HG02943 (cell line): ENCODE results near the gene C22orf39.

Experiments used
- ATAC-seq: cut with Tn5 transposase; IDR thresholded peaks from one replicate; pipeline ENCODE4 v1.9.1; 2021; ENCODE audit warnings: mild to moderate bottlenecking, low read depth, moderate library complexity; ENCODE audit not compliant: unreplicated experiment

C22orf39 gene

GRCh38 chr22:19434401-19434800 lies 13.1 kb downstream of the C22orf39 start:
- no peak for ATAC-seq

GRCh38 chr22:19432133-19432851 lies 15.2 kb downstream of the C22orf39 start, which contains the start of gene MRPL40:
Gene MRPL40, plus strand, starts transcription at chr22:19432545. Its CDS starts 10 bp downstream, at chr22:19432555.
- ATAC-seq: peak; percentile 74

- ATAC-seq: peak; percentile 47
Observed at GRCh38 chr22:19431649-19432132, 15.8 kb downstream of the C22orf39 start, which contains the start of gene HIRA. Gene HIRA, minus strand, starts transcription at chr22:19431733. Its CDS starts 257 bp downstream, at chr22:19431476.

GRCh38 chr22:19430890-19431541 lies 16.5 kb downstream of the C22orf39 start:
- ATAC-seq: no peak

DNA sequence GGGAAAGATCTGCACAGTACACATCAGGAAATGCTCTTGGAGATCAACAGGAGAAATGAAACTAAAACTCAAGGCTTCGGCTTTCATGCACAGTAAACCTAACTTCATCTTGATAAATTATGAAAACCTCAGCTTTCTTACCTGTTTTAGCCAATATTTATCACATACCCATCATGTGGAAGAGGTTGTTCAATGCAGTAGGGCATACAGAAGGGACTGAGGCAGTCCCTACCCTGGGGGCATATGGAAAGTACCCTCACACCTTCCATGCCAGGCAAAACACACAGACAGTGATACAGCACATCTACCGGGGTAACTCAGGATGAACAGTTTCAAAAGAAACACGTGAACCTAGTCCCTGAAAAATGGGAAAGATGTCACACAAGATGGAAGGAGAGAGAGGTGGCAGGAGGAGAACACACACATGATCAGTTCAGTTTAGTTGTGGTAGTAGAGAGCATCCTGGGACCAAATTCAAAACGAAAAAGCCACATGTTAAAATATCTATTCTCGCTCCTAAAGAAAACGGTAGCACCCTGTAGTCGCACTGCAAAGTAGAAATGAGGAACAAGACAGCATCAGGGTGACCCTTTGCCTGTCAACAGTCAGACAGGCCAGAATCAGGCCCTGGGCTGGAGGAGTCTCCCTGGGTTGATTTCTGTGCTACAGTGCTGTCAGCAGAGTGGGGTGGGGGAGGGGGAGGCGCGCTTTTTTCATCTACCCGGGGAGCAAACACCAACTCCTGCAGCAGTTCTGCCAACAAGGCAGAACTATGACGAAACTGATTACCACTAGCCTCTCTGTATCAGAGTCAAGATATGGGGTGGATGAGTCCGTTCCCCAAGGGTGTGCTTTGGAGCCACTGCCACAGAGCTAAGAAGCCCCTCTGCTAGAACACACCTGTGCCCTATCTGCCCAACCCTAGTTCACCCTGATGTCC lies 17.3 kb downstream of the C22orf39 start:
- no peak for ATAC-seq

DNA sequence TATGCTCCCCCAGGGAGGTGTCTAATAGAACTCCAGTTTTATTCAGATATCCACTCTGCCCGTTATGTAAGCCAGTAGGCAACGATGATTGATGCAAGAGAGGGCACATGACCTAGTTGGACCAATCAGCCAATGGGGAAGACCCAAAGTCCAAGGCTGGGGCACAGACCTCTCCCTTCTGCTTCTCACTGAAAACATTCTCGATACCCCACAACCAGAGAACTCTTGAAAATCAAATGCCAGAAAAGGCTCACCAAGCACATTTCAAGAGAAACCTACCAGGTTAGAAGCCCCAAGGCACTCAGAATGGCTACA lies 23.4 kb downstream of the C22orf39 start:
- ATAC-seq: no peak

DNA sequence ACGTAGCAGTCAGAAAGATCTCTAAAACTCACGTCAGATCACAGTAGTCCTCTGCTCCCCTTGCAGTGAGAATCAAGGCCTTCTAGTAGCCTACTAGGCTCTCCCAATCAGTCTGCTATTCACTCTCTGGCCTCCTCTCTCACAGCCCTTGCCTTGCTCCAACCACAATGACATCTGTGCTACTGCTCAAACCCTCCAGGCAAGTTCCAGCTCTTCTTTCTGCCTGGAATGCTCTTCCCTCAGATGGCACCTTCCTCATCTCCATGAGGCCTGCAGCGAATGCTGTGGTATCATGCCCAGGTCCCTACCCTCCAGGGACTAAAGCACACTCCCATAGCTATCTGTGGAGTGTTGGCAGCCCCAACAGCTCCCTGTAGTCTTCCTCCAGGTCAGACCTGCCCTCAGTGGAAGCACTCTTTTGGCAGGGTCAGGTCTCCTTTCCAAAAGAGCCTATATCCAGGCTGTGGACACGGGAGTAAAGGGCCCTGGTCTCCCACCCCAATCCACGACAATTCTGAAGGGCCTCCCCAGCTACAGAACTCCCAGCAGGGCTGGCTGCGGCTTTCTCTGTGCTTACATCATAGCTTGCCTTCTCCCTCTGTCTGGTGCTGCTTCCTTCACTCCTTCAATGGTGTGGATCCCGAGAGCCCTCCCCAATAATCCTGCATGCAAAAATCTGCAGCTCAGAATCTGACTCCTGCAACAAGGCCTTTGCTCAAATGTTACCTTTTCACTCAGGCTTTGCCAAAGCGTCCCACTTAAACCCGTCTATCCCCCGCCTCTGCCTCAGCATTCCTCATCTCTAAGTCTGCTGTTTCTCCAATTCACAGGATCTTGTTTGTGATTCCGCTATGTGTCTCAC lies 24.8 kb downstream of the C22orf39 start:
- no peak for ATAC-seq

DNA sequence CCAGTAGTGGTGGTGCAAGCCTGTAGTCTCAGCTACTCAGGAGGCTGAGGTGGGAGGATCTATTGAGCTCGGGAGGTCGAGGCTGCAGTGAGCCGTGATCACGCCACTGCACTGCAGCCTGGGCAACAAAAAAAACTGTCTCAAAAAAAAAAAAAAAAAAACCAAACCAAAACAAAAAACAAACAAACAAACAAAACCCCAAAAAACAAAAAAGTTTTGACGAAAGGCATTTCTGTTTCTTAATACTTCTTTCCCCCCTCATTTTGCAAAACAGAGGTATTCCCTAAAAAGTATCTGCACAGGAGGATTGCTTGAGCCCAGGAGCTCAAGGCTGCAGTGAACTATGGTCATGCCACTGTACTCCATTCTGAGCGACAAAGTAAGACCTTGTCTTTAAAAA lies 27.2 kb downstream of the C22orf39 start:
- no peak for ATAC-seq

DNA sequence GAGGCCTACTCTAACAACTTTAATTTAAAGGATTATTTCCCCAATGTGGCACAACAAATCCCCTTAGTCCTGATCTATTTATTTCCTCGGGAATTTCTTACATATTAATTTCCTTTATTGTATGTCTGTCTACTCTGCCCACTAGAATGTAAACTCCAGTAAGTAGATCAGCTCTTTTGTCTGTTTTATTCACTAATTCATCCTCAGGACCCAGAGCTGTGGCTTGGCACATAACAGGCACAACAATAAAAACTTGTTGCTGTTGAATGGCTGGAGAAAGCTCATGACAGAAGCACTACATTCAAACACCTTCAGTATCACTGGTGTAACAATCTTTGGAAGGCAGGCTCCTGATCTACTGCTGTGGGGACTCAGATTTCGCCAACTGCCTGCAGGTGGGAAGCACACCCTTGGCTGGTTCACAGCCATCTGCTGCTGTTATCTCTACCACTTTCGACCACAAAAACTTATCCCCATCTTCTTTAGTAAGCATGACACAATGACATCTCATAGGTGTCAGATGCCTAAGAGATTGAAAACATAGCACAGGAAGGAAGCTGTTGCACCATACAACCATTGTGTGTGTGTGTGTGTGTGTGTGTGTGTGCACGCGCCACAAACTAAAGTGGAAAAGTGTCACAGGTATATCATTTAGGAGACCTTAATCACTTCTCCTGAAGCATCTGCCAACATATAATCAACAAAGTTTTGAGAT lies 27.9 kb downstream of the C22orf39 start:
- ATAC-seq: no peak

DNA sequence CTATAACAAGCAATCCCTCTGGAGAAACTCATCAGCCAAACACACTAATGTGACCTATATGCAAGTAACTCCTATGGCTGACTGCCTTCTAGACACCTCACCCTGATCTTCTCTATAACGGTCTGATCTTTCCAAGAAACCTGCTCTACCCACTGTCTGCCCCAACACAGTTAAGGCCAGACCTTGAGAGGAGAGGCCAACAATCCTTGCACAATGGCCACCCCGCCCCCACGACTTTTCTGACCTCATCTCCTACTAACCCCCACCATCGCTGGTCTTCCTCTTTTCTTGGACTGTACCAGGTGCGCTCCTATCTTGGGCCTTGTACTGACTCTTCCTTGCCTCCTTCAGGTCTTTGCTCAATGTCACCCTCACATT lies 28.4 kb downstream of the C22orf39 start:
- ATAC-seq: no peak

DNA sequence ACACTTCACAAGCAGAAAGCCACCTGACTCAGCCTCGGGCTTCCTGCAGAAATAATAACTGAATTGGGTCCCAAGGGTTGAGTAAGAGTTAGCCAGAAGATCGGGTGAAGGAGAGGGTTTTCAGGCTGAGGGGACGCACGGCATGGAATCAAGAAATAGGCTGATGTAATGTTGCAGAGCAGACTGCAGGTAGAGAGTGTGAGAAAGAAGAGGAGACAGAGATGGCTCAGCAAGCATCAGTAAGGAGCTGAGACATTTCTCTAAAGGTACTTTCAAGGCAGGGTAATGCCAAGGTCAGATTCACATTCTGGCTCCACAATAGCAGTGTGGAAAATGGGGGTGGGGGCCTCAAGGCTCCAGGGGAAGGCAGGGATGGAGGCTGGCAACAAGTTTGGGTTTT lies 34.6 kb downstream of the C22orf39 start:
- ATAC-seq: no peak

GRCh38 chr22:19412478-19412877 lies 35.0 kb downstream of the C22orf39 start:
- ATAC-seq: no peak

- no peak for ATAC-seq
Observed at GRCh38 chr22:19411690-19412045, 35.8 kb downstream of the C22orf39 start.

GRCh38 chr22:19410941-19411689 lies 36.4 kb downstream of the C22orf39 start:
- ATAC-seq: no peak

DNA sequence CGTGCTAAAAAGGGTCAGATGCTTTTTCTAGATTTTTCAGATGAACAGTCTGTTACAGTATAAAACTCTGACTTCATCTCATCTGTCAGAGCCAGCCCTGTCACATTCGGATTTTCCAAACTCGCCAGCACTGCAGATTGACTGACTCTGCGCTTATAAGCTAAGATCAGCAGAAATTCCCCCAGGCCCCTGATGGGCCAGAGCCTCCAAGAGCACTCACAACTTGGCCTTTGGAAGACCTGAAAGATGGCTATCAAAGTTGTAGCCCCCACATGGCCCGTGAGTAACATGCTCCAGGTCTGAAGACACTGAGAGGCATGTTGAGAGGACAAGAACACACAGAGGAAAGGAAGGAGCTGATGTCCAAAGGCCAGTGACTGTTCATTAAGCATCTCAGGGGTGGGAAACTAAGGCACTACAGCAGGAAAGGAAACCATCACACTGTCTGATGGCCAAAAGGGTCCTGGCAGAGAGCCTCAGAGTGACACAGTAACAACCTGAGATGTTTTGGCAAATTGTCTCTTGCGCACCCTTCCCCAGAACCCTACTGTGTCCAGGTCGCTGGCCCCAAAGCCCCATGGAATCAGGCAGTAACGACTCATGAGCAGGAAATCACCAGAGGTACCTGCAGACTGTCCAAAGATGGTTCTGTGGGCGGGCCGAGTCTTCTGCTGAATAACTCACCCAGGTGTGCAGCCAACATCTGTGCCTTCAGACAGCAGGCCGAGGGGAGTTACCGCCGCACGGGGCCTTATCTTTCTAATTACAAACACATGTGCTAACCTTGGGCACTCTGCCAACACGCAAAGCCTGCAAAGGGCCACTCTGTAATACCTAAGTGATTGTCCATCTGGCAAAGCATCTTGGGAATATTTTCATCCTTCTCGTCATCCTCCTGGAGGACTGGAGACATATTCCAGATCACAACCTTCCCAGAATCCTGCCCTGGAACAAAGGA lies 39.6 kb downstream of the C22orf39 start:
- no peak for ATAC-seq

DNA sequence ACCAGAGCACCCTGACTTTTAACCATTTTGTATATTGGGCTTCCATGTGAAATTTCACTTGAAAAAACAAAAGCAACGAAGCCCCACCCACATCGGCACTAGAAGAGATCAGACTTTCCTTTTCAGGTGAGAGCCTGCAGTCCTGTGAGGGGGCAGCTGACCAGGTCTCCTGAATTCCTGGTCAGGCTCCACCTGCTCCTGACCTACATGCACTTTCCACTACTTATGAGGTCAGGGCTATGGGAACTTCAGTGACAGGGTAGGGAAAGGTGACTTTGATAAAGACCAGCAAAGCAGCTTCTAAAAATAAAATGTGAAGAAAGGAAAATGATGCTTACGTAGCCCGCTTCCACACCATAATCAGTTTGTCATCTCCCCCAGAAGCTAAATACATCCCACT lies 40.7 kb downstream of the C22orf39 start:
- no peak for ATAC-seq

DNA sequence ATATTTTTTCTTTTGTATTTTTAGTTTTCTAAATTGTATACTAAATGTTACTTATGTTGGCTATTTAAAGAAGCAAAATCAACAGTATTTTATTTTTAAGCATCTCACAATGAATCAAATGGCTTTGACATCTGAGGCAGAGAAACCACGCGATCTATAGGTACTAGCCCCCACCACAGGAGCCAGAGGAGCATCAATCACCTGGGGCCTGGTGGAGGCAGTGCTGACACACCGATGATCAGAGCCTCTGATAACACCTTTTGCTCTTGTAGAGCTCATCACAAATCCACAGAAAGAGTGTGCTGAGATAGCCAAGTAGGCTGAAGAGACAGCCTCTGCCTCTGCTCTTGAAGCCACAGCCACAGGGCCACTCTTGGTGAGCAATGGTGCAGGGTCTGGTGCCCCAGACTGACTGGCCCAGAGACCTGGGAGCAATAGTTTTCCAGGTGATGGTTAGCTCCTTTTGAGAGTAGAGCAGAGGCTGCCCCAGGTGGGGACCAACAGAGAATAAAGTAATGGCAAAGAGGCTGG lies 41.2 kb downstream of the C22orf39 start:
- no peak for ATAC-seq
